K562 (cell line): ENCODE results near the gene USP31. TPM values are rescaled to one million over a fixed set of nuclear protein-coding genes. Genes with fewer than 3 reads are reported as not detected.

Experiments used
- ELF1 ChIP-seq: fragments of 200-800 bp; sonication (Bioruptor generic); IDR thresholded peaks from 2 replicates; pipeline ENCODE4 v1.6.1; 2016; ENCODE audit warnings: missing genetic modification characterization, missing compliant biosample characterization
- polyA plus RNA-seq, 8 experiments: library from polyadenylated mRNA; depleted of rRNA in 4 of 8; stranded (reverse) in 5 of 8; unstranded in 3 of 8; fragments of >200 nt; fragmentation: Nextera tagmentation in 2 of 8; fragmentation: Illumina TruSeq in 1 of 8; extraction: Ambion mirVana in 2 of 8; extraction: Trizol in 1 of 8; gene quantifications; 2 replicates each; pipeline versions ENCODE4 v1.2.1 to v1.2.3, GENCODE V29; 2011 to 2014; ENCODE audit warnings: inconsistent platforms in 1 of 8, missing spikeins in 1 of 8
- total RNA-seq, 7 experiments: library from RNA; depleted of rRNA in 6 of 7; stranded (reverse); fragments of >200 nt in 6 of 7; fragmentation: Illumina TruSeq in 2 of 7; extraction: Trizol in 2 of 7; gene quantifications; 2 replicates each; pipeline versions ENCODE4 v1.2.1 to v1.2.3, GENCODE V29; 2011 to 2021; ENCODE audit warnings: low replicate concordance in 1 of 7
- TF ChIP-seq, protein P1 (sequence below), 2 experiments: fragments of 450-650 bp; formaldehyde crosslinking in 1 of 2; IDR thresholded peaks; 2 replicates each; pipeline versions ENCODE4 v1.4.0 to v1.6.1; 2014 to 2020; ENCODE audit warnings: mild to moderate bottlenecking in 2 of 2, borderline replicate concordance in 1 of 2, low read depth in 1 of 2
- TF ChIP-seq, protein P2 (sequence below): fragments of 450-650 bp; IDR thresholded peaks from 2 replicates; pipeline ENCODE4 v1.6.1; 2016; ENCODE audit warnings: mild to moderate bottlenecking, moderate library complexity

The USP31 gene
- total and polyA plus RNA-seq, 9 of the 15 experiments (the other 6 are each of a cell fraction or from before 2014, with no cell fraction given) = 0.56 to 4.9 (median 2.9) TPM

- TF ChIP-seq, protein P1, sequence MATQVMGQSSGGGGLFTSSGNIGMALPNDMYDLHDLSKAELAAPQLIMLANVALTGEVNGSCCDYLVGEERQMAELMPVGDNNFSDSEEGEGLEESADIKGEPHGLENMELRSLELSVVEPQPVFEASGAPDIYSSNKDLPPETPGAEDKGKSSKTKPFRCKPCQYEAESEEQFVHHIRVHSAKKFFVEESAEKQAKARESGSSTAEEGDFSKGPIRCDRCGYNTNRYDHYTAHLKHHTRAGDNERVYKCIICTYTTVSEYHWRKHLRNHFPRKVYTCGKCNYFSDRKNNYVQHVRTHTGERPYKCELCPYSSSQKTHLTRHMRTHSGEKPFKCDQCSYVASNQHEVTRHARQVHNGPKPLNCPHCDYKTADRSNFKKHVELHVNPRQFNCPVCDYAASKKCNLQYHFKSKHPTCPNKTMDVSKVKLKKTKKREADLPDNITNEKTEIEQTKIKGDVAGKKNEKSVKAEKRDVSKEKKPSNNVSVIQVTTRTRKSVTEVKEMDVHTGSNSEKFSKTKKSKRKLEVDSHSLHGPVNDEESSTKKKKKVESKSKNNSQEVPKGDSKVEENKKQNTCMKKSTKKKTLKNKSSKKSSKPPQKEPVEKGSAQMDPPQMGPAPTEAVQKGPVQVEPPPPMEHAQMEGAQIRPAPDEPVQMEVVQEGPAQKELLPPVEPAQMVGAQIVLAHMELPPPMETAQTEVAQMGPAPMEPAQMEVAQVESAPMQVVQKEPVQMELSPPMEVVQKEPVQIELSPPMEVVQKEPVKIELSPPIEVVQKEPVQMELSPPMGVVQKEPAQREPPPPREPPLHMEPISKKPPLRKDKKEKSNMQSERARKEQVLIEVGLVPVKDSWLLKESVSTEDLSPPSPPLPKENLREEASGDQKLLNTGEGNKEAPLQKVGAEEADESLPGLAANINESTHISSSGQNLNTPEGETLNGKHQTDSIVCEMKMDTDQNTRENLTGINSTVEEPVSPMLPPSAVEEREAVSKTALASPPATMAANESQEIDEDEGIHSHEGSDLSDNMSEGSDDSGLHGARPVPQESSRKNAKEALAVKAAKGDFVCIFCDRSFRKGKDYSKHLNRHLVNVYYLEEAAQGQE (IDR thresholded peaks at IDR 0.05; ENCODE audit: borderline replicate concordance) = no peak
- TF ChIP-seq, protein P1 (CRISPR knock-in tag; IDR thresholded peaks at IDR 0.05; ENCODE audit: low read depth) = no peak
- TF ChIP-seq, protein P2, sequence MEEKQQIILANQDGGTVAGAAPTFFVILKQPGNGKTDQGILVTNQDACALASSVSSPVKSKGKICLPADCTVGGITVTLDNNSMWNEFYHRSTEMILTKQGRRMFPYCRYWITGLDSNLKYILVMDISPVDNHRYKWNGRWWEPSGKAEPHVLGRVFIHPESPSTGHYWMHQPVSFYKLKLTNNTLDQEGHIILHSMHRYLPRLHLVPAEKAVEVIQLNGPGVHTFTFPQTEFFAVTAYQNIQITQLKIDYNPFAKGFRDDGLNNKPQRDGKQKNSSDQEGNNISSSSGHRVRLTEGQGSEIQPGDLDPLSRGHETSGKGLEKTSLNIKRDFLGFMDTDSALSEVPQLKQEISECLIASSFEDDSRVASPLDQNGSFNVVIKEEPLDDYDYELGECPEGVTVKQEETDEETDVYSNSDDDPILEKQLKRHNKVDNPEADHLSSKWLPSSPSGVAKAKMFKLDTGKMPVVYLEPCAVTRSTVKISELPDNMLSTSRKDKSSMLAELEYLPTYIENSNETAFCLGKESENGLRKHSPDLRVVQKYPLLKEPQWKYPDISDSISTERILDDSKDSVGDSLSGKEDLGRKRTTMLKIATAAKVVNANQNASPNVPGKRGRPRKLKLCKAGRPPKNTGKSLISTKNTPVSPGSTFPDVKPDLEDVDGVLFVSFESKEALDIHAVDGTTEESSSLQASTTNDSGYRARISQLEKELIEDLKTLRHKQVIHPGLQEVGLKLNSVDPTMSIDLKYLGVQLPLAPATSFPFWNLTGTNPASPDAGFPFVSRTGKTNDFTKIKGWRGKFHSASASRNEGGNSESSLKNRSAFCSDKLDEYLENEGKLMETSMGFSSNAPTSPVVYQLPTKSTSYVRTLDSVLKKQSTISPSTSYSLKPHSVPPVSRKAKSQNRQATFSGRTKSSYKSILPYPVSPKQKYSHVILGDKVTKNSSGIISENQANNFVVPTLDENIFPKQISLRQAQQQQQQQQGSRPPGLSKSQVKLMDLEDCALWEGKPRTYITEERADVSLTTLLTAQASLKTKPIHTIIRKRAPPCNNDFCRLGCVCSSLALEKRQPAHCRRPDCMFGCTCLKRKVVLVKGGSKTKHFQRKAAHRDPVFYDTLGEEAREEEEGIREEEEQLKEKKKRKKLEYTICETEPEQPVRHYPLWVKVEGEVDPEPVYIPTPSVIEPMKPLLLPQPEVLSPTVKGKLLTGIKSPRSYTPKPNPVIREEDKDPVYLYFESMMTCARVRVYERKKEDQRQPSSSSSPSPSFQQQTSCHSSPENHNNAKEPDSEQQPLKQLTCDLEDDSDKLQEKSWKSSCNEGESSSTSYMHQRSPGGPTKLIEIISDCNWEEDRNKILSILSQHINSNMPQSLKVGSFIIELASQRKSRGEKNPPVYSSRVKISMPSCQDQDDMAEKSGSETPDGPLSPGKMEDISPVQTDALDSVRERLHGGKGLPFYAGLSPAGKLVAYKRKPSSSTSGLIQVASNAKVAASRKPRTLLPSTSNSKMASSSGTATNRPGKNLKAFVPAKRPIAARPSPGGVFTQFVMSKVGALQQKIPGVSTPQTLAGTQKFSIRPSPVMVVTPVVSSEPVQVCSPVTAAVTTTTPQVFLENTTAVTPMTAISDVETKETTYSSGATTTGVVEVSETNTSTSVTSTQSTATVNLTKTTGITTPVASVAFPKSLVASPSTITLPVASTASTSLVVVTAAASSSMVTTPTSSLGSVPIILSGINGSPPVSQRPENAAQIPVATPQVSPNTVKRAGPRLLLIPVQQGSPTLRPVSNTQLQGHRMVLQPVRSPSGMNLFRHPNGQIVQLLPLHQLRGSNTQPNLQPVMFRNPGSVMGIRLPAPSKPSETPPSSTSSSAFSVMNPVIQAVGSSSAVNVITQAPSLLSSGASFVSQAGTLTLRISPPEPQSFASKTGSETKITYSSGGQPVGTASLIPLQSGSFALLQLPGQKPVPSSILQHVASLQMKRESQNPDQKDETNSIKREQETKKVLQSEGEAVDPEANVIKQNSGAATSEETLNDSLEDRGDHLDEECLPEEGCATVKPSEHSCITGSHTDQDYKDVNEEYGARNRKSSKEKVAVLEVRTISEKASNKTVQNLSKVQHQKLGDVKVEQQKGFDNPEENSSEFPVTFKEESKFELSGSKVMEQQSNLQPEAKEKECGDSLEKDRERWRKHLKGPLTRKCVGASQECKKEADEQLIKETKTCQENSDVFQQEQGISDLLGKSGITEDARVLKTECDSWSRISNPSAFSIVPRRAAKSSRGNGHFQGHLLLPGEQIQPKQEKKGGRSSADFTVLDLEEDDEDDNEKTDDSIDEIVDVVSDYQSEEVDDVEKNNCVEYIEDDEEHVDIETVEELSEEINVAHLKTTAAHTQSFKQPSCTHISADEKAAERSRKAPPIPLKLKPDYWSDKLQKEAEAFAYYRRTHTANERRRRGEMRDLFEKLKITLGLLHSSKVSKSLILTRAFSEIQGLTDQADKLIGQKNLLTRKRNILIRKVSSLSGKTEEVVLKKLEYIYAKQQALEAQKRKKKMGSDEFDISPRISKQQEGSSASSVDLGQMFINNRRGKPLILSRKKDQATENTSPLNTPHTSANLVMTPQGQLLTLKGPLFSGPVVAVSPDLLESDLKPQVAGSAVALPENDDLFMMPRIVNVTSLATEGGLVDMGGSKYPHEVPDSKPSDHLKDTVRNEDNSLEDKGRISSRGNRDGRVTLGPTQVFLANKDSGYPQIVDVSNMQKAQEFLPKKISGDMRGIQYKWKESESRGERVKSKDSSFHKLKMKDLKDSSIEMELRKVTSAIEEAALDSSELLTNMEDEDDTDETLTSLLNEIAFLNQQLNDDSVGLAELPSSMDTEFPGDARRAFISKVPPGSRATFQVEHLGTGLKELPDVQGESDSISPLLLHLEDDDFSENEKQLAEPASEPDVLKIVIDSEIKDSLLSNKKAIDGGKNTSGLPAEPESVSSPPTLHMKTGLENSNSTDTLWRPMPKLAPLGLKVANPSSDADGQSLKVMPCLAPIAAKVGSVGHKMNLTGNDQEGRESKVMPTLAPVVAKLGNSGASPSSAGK = no peak
- TF ChIP-seq ELF1 (tag) = no peak
- TF ChIP-seq, all 486 proteins: peak for 0
Observed at GRCh38 chr16:23061669-23062068, 87.6 kb downstream of the USP31 start (continued).
